MM.1S (cell line): Measurements from ENCODE around the gene DYNLT1.

Experiments
- EZH2 ChIP-seq: fragments of 300-600 bp; sonication (generic); optimal IDR thresholded peaks from 2 replicates; pipeline ENCODE3; 2017; ENCODE audit warnings: low read depth, mild to moderate bottlenecking, antibody characterized with exemption, low read length, mixed read lengths
- TF ChIP-seq, protein P1 (sequence below): fragments of 300-600 bp; sonication (generic); IDR thresholded peaks from 2 replicates; pipeline ENCODE4 v1.5.1; 2016; ENCODE audit warnings: antibody characterized with exemption, low read length, mixed read lengths

DNA sequence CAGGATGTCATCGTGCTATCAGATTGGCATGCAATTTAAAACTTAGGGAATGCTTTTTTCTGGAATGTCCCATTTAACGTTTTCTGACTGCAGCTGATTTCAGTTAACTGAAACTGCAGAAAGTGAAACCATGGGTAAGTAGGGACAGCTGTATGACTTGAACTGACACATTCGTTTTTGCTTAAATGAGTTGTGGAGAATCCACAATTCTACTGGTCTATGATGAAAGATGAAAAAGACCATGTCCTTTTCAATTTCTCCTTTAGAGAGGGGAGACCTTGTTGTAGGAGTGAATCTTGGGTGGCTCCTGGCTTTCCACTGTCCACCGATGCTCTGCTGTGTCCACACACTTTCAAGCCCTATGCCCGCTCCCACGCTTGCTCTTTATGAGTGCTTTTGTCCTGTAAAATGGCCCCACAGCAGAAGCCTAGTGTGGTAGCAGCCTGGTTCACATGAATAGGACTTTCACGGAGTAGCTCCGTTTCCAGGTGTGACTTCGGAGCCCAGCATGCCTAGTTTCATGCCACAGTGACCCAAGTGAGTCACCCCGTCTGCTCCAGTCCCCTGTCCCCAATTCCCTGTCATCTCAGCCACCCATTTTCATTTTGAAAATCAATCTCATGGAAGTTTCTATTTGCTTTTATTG is 21.9 kb downstream of the DYNLT1 start:
- TF ChIP-seq, protein P1, sequence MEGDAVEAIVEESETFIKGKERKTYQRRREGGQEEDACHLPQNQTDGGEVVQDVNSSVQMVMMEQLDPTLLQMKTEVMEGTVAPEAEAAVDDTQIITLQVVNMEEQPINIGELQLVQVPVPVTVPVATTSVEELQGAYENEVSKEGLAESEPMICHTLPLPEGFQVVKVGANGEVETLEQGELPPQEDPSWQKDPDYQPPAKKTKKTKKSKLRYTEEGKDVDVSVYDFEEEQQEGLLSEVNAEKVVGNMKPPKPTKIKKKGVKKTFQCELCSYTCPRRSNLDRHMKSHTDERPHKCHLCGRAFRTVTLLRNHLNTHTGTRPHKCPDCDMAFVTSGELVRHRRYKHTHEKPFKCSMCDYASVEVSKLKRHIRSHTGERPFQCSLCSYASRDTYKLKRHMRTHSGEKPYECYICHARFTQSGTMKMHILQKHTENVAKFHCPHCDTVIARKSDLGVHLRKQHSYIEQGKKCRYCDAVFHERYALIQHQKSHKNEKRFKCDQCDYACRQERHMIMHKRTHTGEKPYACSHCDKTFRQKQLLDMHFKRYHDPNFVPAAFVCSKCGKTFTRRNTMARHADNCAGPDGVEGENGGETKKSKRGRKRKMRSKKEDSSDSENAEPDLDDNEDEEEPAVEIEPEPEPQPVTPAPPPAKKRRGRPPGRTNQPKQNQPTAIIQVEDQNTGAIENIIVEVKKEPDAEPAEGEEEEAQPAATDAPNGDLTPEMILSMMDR, result no peak
- TF ChIP-seq EZH2, result no peak
